ENCODE data around the gene CROCC2.

The CROCC2 gene

DNA sequence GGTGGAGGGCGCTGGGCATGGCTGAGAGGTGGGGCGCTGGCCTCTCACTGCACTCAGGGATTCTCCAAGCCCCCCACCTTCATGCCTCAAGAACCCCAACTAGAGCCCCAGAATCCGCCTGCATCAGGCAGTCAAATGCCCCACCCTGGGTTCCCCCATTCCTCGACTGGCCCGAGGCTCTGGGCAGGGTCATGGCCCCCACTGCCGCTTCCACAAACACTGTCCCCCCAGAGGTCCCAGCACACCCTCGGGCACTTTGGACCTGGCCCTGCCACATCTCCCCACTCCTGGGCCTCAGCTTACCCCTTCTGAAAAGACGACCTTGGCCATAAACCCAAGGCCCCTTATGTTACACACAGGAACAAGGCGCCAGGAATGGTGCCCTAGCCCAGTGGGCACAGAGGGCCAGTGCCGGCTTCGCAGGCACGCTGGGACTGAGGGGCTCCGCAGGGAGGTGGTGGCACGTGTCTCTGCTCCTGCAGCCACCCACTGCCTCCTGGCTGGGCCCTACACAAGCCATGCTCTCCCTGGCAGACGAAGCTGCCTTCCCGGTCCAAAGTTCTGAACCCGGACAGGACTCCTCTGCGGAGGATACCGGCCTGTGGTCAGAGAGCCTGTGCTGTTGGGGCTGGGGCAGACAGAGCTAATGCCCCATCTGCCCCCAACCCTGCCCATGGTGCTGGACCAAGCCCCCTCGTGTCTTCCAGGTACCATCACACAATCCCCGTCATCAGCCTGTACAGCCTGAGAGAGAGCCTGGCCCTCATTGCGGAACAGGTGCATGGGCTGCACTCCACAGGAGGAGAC is 30.7 kb upstream of the CROCC2 start:
- no peaks in the 10 kb centered on the region for H3K27me3 ChIP-seq (ENCODE audit: insufficient read depth, low read length)
- no peaks in the 10 kb centered on the region for H3K36me3 ChIP-seq (ENCODE audit: insufficient read depth, low read length)
- H3K9me2 ChIP-seq (ENCODE audit: low read depth, low read length), result no peaks in the 10 kb centered on the region
- no peak overlapping the region for H3K4me3 ChIP-seq (ENCODE audit: low read depth, low read length, poor library complexity, severe bottlenecking)
- H3K27ac ChIP-seq (ENCODE audit: low read depth, low read length, poor library complexity, severe bottlenecking), result no peak overlapping the region
- H3K4me2 ChIP-seq (ENCODE audit: low read length), result no peak overlapping the region
- no peaks in the 10 kb centered on the region for H3F3A ChIP-seq (ENCODE audit: insufficient read depth, low read length)
- no peaks in the 10 kb centered on the region for H3K9me3 ChIP-seq (ENCODE audit: low read length)
- H2AFZ ChIP-seq (ENCODE audit: low read length), result no peak overlapping the region
- no peaks in the 10 kb centered on the region for H3K4me1 ChIP-seq (ENCODE audit: insufficient read depth, low read length, severe bottlenecking)
- no peak overlapping the region for H3K9ac ChIP-seq (ENCODE audit: low read length)
- TF ChIP-seq, protein P1, sequence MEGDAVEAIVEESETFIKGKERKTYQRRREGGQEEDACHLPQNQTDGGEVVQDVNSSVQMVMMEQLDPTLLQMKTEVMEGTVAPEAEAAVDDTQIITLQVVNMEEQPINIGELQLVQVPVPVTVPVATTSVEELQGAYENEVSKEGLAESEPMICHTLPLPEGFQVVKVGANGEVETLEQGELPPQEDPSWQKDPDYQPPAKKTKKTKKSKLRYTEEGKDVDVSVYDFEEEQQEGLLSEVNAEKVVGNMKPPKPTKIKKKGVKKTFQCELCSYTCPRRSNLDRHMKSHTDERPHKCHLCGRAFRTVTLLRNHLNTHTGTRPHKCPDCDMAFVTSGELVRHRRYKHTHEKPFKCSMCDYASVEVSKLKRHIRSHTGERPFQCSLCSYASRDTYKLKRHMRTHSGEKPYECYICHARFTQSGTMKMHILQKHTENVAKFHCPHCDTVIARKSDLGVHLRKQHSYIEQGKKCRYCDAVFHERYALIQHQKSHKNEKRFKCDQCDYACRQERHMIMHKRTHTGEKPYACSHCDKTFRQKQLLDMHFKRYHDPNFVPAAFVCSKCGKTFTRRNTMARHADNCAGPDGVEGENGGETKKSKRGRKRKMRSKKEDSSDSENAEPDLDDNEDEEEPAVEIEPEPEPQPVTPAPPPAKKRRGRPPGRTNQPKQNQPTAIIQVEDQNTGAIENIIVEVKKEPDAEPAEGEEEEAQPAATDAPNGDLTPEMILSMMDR (IDR thresholded peaks at IDR 0.05; ENCODE audit: low read length), result no peak
- no peak for TF ChIP-seq EZH2 (IDR thresholded peaks at IDR 0.05; ENCODE audit: borderline replicate concordance, low read length)
- H4K20me1 ChIP-seq (ENCODE audit: insufficient read depth, low read length), result no peaks in the 10 kb centered on the region
- H3K79me2 ChIP-seq (ENCODE audit: insufficient read depth, low read length), result no peaks in the 10 kb centered on the region

DNA sequence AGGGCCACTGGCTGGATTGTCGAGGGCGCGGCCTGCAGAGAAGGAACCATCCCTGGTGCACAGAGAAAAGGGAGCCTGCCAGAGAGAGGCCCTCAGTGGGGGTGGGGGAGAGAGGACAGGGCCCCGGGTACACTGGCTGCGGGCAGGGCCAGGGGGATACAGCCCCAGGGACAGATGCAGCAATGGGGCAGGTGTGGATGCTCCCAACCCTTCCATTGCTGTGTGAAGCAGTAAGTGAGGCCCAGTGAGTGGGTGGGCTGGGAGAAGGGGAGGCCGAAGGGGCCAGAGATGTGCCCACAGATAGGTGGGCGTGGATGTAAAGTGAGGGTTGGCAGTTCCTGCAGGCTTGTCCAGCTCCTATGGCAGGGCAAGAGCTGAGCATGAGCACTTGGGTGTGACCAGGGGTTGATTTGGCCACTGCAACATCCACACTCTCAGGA is 30.1 kb upstream of the CROCC2 start:
- no peaks in the 10 kb centered on the region for H3K79me2 ChIP-seq (ENCODE audit: insufficient read depth, low read length)
- H2AFZ ChIP-seq (ENCODE audit: low read length), result no peak overlapping the region
- no peak for TF ChIP-seq EZH2 (IDR thresholded peaks at IDR 0.05; ENCODE audit: borderline replicate concordance, low read length)
- TF ChIP-seq, protein P1 (IDR thresholded peaks at IDR 0.05; ENCODE audit: low read length), result no peak
- no peak overlapping the region for H3K9ac ChIP-seq (ENCODE audit: low read length)
- H3K9me3 ChIP-seq (ENCODE audit: low read length), result no peaks in the 10 kb centered on the region
- H3K4me2 ChIP-seq (ENCODE audit: low read length), result no peak overlapping the region
- no peaks in the 10 kb centered on the region for H4K20me1 ChIP-seq (ENCODE audit: insufficient read depth, low read length)
- H3F3A ChIP-seq (ENCODE audit: insufficient read depth, low read length), result no peaks in the 10 kb centered on the region
- H3K9me2 ChIP-seq (ENCODE audit: low read depth, low read length), result no peaks in the 10 kb centered on the region
- no peaks in the 10 kb centered on the region for H3K27me3 ChIP-seq (ENCODE audit: insufficient read depth, low read length)
- H3K36me3 ChIP-seq (ENCODE audit: insufficient read depth, low read length), result no peaks in the 10 kb centered on the region
- H3K4me1 ChIP-seq (ENCODE audit: insufficient read depth, low read length, severe bottlenecking), result no peaks in the 10 kb centered on the region
- H3K27ac ChIP-seq (ENCODE audit: low read depth, low read length, poor library complexity, severe bottlenecking), result no peak overlapping the region
- no peak overlapping the region for H3K4me3 ChIP-seq (ENCODE audit: low read depth, low read length, poor library complexity, severe bottlenecking)

DNA sequence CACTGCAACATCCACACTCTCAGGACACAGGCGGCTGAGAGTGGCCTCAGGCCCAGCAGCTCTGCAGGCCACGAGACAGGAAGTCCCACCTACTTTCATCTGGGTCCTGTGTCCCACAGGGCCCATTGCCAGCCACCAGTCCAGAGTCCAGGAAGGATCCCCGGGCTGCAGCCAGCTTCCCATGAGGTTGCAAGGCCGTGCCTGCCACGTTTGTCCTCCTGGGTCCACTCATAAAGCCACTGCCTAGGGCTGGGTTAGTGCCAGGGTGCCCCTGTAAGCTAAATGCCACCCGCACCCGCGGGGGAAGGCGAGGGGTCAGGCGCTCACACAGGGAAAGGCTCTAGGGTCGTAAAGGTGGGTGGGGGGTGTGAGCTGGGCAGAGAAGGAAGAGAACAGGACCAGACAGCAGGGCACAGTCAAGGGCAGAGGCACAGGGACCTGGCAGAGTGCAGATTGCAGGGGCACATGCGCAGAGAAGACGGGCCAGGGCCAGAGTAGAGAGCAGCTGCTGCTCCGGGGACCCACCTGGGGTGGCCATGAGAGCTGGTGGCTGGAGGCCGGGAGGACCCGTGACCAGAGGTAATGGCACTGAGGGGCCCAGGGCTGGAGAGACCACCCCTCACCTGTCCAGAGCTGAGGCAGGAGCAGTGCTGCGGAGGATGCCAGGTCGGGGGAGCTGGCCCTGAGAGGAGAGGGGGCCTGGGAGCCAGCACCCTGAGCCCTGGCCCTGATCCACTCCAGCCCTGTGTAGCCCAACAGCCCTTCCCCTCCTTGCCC is 29.5 kb upstream of the CROCC2 start:
- Histone ChIP-seq H3K9me3 (ENCODE audit: low read length) (no peaks in the 10 kb centered on the region), H3K4me2 (ENCODE audit: low read length) (no peak overlapping the region), H3K36me3 (ENCODE audit: insufficient read depth, low read length) (no peaks in the 10 kb centered on the region), H3K4me1 (ENCODE audit: insufficient read depth, low read length, severe bottlenecking) (no peaks in the 10 kb centered on the region), H3K9me2 (ENCODE audit: low read depth, low read length) (no peaks in the 10 kb centered on the region), H3K4me3 (ENCODE audit: low read depth, low read length, poor library complexity, severe bottlenecking) (no peak overlapping the region), H3K27me3 (ENCODE audit: insufficient read depth, low read length) (no peaks in the 10 kb centered on the region), H3K9ac (ENCODE audit: low read length) (no peak overlapping the region), H2AFZ (ENCODE audit: low read length) (no peak overlapping the region), H4K20me1 (ENCODE audit: insufficient read depth, low read length) (no peaks in the 10 kb centered on the region), H3K27ac (ENCODE audit: low read depth, low read length, poor library complexity, severe bottlenecking) (no peak overlapping the region), H3F3A (ENCODE audit: insufficient read depth, low read length) (no peaks in the 10 kb centered on the region), H3K79me2 (ENCODE audit: insufficient read depth, low read length) (no peaks in the 10 kb centered on the region)
- TF ChIP-seq, protein P1 (IDR thresholded peaks at IDR 0.05; ENCODE audit: low read length), result no peak
- no peak for TF ChIP-seq EZH2 (IDR thresholded peaks at IDR 0.05; ENCODE audit: borderline replicate concordance, low read length)
